ENCODE results near the gene CRB3. TPM values are rescaled to one million over a fixed set of nuclear protein-coding genes. Genes with fewer than 3 reads are reported as not detected.
"Not testable (repeated sequence)": the region's sequence is repeated elsewhere in the genome, so short reads cannot be mapped to it uniquely, and the experiment has no call there.

Gene CRB3
- total RNA-seq, 1 donor from 2014 or later: not detected

DNA sequence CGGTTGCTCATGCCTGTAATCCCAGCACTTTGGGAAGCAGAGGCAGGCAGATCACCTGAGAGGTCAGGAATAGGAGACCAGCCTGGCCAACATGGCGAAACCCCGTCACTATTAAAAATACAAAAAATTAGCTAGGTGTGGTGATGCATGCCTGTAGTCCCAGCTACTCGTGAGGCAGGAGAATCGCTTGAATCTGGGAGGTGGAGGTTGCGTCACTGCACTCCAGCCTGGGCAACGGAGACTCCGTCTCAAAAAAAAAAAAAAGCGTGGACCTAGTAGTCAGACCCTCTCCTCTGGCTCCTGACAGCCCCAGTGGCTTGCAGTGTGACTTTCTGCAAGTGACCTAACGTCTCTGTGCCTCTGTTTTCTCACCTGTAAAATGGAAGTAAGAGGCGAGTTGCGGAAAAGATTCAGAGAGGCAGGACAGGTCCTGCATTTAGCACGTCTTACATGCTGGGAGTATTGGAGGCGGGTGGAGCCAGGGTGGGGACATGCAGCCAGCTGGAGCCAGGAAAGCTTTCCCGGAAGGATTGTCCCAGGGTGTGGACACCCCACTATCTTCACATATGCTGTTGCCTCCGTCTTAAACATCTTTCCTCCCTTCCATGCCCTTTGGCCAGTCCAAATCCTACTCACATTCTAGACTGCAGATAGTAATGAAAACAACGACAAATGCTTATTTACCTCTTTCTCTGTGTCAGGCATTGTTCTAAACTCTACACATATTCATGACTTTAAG lies 35.1 kb downstream of the CRB3 start:
- Mint-ChIP-seq H3K36me3 (ENCODE audit: low read depth) (no peaks in the 10 kb centered on the region), H3K4me3 (peak overlapping the region; percentile 10)
- no peak for TF ChIP-seq CTCF (conservative IDR thresholded peaks at IDR 0.05)

GRCh38 chr19:6500837-6501739 lies 37.0 kb downstream of the CRB3 start:
- Mint-ChIP-seq H3K4me1 (peaks cover 13% of the 10 kb centered on the region), H3K27me3 (ENCODE audit: low read depth) (peaks cover 35% of the 10 kb centered on the region), H3K9me3 (no peaks in the 10 kb centered on the region), H3K4me3 (peak overlapping the region; percentile 90), H3K36me3 (ENCODE audit: low read depth) (no peaks in the 10 kb centered on the region), H3K27ac (ENCODE audit: unreplicated experiment) (no peak overlapping the region)
- no peak for TF ChIP-seq CTCF (conservative IDR thresholded peaks at IDR 0.05)
- DNase-seq (ENCODE audit: low read depth, low spot score): no peak

More for the DNA sequence above, 35.1 kb downstream of the CRB3 start:
- Mint-ChIP-seq H3K4me1 (peaks cover 9% of the 10 kb centered on the region), H3K9me3 (no peaks in the 10 kb centered on the region), H3K27me3 (ENCODE audit: low read depth) (peaks cover 35% of the 10 kb centered on the region), H3K27ac (ENCODE audit: unreplicated experiment) (no peak overlapping the region)
- no peak for DNase-seq (ENCODE audit: low read depth, low spot score)

DNA sequence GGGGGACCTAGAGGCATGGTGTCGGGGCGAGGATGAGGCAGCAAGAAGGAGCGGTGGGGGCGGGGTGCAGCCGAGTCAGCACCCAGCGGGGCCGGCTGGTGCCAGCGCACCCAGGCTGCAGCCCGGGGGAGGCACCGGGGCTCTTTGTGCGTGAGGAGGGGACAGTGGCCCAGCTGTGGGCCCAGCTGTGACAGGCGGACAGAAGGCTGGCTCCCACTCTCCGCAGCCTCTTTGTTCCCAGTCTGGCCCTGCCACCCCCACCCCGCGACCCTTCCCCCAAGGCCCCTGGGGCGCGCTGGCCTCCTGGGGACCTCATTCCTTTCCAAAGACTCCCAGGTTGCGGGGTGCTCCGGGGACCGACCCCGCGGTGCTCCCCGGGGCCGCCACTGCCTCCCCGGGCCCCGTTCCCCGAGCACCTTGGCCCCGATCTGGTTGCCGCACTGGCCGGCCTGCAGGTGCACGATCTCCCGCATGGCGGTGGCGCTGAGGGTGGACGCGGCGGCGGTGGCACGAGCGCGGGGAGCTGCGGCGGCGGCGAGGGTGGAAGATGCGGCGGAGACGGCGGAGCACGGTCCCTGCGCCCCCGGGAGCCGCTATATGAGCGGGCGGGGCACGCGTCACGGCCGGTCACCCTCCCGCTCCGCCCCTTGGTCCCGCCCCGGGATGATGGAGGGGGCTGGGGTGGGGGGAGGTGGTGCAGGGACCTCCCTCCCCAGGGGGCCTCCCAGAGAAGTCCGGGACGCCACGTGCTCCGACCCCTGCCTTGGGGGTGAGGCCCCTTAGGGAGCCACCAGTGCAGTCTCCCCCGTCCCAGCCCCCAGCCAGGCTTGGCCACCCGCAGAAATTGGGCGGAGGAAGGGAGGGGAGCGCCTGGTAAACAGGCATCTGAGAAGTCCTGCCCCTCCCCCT lies 37.9 kb downstream of the CRB3 start, which contains the start of gene TUBB4A:
TUBB4A (minus strand) TSS at position 570 of the 909 bp plus-strand sequence; CDS start at position 473, 97 bp downstream.
- H3K4me1 Mint-ChIP-seq: peaks cover 13% of the 10 kb centered on the region
- no peak within 1 kb of the TSS for H3K27ac Mint-ChIP-seq (ENCODE audit: unreplicated experiment)
- TF ChIP-seq CTCF (conservative IDR thresholded peaks at IDR 0.05): peak; percentile 23
- DNase-seq (ENCODE audit: low read depth, low spot score): peak; percentile 21
- no peaks in the 10 kb centered on the region for H3K9me3 Mint-ChIP-seq
- no peaks in the 10 kb centered on the region for H3K36me3 Mint-ChIP-seq (ENCODE audit: low read depth)
- H3K4me3 Mint-ChIP-seq: peak within 1 kb of the TSS; percentile 90
- peaks cover 35% of the 10 kb centered on the region for H3K27me3 Mint-ChIP-seq (ENCODE audit: low read depth)

- no peak for TF ChIP-seq CTCF (conservative IDR thresholded peaks at IDR 0.05)
- Mint-ChIP-seq H3K4me3 (peak overlapping the region; percentile 61), H3K4me1 (peaks cover 13% of the 10 kb centered on the region), H3K36me3 (ENCODE audit: low read depth) (no peaks in the 10 kb centered on the region), H3K27me3 (ENCODE audit: low read depth) (peaks cover 34% of the 10 kb centered on the region), H3K9me3 (no peaks in the 10 kb centered on the region), H3K27ac (ENCODE audit: unreplicated experiment) (no peak overlapping the region)
- no peak for DNase-seq (ENCODE audit: low read depth, low spot score)
Observed at GRCh38 chr19:6503407-6504201, 39.5 kb downstream of the CRB3 start.

DNA sequence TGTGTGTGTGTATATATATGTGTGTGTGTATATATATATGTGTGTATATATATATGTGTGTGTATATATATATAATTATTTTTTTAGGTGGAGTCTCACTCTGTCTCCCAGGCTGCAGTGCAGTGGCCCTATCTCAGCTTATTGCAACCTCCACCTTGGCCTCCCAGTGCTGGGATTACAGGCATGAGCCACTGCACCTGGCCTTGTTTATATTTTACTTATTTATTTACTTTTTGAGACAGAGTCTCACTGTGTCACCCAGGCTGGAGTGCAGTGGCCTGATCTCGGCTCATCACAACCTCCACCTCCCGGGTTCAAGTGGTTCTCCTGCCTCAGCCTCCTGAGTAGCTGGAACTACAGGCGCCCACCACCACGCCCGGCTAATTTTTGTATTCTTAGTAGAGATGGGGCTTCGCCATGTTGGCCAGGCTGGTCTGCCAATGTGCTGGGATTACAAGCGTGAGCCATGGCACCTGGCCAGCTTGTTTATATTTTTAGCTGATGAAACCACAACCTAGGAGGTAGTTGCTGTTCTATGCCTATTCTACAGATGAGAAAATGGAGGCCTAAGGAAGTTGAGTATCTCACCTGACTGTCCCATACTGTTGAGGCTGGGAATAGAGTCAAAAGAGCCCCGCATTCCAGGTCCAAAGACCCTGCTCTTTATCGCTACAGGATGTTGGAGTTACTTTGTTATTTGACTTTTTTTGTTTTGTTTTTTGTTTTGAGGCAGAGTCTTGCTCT lies 44.1 kb downstream of the CRB3 start:
- H3K27me3 Mint-ChIP-seq (ENCODE audit: low read depth); H3K4me3 Mint-ChIP-seq; H3K27ac Mint-ChIP-seq (ENCODE audit: unreplicated experiment); H3K36me3 Mint-ChIP-seq (ENCODE audit: low read depth); DNase-seq (ENCODE audit: low read depth, low spot score); H3K9me3 Mint-ChIP-seq: not testable (repeated sequence)
- peaks cover 16% of the 10 kb centered on the region for H3K4me1 Mint-ChIP-seq

All from neural crest cell (in vitro differentiated cells).